CD4-positive, alpha-beta T cell treated with Interferon gamma for 1 hour (primary cell): ENCODE measurements around the gene PRRC2B.
"Not testable (repeated sequence)": the region's sequence is repeated elsewhere in the genome, so short reads cannot be mapped to it uniquely, and the experiment has no call there.

ENCODE experiments used
- DNase-seq: peaks from one replicate; pipeline ENCODE4 v3.0.0-alpha.2; 2020

PRRC2B gene

DNA sequence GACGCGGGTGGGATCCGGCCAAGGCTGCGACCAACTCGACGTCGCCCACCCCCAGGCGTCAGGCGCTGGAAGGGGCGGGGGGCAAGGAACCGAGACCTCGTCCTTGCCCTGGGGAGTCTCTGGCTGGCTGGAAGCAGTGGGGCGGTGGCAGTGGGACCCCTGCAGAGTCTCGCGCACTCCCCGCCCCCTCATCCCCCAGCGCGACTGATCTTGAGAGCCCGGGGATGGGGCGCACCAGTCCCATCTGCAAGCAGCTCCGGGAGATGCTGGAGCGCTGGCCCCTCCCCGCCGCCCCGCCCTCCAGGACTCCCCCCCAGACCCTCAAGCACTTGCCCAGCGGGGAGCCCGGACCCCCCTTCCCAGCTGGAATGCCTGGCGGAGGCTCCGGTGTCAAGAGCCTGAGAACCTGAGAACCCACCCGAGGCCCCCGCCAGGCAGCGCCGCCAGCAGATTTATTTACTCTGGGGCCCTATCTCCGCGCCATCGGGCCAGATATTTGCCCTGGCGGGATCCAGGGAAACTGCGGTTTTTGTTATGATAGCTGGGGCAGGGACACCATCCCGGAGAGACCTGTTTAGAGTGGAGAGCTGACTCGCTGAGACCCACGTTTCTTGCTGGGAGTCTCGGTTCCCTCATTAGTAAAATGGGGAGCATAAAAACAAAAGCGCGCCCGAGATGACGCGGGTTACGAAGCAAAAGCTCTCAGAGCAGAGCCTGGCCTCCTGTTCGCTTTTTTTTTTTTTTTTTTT is 152.6 kb downstream of the PRRC2B start:
- no peak for DNase-seq

DNA sequence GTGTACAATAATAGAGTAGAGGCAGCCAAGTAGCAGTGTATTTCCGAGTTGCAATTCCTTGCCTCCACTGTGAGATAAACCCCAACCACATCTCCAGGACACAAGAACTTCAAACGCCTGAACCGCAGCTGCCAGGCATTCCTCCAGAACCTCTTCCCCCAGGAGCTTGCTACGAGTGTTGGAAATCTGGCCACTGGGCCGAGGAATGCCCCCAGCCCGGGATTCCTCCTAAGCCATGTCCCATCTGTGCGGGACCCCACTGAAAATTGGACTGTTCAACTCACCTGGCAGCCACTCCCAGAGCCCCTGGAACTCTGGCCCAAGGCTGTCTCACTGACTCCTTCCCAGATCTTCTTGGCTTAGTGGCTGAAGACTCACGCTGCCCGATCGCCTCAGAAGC is 155.3 kb downstream of the PRRC2B start:
- DNase-seq: not testable (repeated sequence)
